HG03196 (cell line): ENCODE data around the gene HBP1.
"Not testable (repeated sequence)": the region's sequence is repeated elsewhere in the genome, so short reads cannot be mapped to it uniquely, and the experiment has no call there.

Source experiments
- ATAC-seq: cut with Tn5 transposase; IDR thresholded peaks from one replicate; pipeline ENCODE4 v1.9.1; 2021; ENCODE audit not compliant: unreplicated experiment

HBP1 gene

DNA sequence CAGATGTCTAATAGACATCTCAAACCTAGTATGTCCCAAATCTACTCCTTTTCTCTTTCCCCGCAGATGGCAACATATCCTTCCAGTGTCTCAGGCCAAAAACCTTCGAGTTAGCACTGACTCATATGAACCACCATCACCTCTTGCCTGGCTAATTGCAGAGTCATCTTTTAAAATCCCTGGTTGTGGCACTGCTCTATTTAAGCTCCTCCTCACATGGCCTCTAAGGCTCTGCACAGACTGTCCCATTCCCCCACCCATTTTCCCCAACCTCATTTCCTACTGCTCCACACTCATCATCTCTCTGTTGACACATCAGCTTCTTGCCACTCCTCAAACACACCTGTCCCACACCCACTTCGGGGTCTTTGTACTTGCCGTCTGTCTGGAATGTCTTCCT is 16.8 kb upstream of the HBP1 start:
- no peak for ATAC-seq

DNA sequence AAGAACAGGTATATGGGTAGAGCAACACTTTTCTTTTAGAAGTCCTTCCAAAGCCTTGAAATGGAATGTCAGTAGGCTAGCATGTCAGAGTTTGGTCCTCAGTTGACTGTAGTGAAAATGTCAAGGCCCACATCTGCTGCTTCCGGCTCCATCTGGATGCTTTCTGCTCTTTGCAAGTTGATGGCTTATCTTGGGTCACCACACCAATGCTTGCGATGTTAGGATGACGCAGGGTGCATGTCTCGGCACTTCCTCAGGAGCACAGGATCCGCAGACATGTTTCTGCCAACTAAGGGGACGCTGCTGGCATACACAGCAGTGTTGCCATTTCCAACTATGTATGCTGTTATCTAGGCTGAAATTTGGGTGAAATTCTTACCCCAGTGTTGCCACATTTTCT is 14.0 kb upstream of the HBP1 start:
- ATAC-seq = no peak

DNA sequence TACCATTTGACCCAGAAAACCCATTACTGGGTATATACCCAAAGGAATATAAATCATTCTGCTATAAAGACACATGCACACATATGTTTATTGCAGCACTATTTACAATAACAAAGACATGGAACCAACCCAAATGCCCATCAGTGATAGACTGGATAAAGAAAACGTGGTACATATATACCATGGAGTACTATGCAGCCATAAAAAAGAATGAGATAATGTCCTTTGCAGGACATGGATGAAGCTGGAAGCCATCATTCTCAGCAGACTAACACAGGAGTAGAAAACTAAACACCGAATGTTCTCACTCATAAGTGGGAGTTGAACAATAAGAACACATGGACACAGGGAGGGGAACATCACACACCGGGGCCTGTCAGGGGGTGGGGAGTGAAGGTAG is 13.1 kb upstream of the HBP1 start:
- not testable (repeated sequence) for ATAC-seq

DNA sequence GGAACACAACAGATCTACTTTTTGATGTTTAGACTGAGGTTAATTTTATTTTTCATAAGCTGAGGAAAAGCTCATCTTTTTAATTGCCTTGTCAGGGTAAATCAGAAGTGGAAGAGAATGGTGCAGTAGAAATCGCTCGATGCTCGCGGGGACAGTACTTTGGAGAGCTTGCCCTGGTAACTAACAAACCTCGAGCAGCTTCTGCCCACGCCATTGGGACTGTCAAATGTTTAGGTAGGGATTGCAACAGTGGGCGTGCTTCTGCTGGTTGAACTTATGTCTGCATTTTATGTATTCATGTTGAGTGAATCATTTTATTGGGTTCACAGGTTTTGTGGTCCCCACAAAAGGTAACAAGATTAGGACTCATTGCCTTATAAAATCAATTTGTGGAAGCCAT is 11.7 kb upstream of the HBP1 start:
- no peak for ATAC-seq

DNA sequence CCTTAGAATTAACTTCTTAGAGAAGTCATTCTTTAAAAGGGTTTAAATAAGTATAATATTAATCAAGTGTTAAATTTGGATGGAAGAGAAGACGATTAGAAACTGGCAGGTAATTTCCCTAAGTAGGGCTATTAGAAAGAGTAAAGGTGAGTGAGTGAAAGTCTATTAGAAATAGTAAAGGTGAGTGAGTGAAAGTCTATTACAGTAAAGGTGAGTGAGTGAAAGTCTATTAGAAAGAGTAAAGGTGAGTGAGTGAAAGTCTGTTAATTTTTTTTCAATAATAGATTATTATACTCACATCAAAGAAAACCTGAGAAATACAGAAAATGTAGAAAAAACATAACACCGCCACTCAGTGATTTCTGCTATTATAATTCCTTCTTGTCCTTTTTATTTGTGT is 10.8 kb upstream of the HBP1 start:
- ATAC-seq = no peak

DNA sequence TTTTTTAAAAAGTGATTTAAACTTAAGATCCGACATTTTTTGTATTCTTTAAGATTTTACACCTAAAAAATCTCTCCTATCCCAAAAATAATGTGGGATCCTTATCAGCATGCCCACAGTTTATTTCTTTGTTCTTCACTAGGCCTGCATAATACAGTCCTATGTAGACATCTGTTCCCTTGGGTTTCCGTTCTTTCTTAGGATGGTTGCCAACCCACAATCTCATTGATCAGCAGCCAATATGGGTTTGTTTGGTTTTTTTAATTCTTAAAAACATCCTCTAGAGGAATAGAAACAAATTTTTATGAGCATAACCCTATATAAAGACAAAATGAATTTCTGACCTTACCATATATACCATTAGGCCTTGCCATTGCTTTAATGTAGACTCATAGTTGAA is 8.4 kb upstream of the HBP1 start:
- ATAC-seq = no peak

DNA sequence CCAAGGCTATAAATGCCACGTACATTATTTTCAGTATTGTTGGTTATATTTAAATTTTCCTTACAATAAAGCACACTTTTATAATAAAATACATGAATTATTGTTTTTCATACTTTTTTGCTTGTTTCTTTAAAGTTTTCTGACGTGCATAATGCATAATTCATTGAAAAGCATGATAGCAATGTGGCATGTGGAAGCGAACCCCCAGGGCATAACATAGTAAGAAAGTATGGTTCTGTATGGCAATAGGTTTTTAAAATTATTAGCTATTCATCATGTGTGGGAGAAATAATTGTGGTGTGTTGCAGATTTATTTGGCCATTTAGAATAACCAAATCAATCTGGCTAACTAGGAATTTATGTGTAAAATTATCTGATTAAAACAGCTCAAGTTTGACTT is 7.4 kb upstream of the HBP1 start:
- ATAC-seq = no peak

DNA sequence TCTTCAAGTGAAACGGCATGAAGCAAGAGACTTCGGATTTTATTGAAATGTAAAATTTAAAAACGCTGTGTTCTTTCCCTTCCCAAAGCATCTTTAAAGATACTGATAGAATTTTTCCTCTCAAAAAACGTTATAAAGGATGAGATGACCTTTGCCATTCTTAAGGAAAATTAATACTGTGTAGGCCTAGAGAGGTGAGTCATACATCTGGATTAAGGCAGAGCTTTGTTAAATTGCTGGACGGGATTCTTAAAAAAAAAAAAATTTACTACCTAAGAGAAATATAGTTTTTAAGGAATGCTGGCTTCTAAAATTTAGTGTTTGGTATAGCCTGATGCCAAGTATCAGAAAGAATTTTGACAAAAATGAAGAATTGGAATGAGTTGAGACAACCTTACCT is 6.3 kb upstream of the HBP1 start:
- no peak for ATAC-seq

DNA sequence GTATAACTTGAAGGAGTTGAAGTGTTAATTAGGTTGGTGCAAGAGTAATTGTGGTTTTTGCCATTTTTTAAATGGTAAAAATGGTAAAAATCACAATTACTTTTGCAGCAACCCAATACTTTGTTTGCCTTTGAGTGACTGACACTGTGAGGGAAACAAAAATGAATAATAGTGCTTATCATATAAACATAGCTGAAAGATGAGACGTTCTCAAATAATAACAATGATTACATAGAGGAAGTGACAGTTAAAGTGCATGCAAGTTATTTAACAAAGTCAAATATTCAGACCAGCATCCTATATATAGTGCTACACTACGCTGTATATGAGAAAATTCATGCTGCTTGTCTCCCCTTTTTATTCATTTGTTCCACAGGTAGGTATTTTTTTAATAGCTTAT is 4.7 kb upstream of the HBP1 start:
- no peak for ATAC-seq

DNA sequence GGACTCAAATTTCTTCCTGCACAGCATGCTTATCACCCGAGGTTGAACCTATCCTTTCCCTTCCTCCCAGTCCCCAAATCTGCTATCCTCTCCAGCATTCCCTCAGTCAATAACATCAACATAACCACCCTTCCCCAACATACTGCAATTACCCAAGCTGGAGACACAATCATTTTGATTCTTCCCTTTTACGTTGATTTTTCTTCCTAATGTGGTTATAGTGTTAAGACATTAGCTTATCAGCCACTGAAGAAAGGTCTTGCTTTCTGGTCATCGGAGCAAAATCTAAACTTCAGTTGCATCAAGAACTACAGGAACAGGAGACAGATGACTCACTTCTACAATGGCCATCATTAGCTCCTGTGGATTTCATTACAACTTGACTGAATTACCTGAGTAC is 3.5 kb upstream of the HBP1 start:
- no peak for ATAC-seq

DNA sequence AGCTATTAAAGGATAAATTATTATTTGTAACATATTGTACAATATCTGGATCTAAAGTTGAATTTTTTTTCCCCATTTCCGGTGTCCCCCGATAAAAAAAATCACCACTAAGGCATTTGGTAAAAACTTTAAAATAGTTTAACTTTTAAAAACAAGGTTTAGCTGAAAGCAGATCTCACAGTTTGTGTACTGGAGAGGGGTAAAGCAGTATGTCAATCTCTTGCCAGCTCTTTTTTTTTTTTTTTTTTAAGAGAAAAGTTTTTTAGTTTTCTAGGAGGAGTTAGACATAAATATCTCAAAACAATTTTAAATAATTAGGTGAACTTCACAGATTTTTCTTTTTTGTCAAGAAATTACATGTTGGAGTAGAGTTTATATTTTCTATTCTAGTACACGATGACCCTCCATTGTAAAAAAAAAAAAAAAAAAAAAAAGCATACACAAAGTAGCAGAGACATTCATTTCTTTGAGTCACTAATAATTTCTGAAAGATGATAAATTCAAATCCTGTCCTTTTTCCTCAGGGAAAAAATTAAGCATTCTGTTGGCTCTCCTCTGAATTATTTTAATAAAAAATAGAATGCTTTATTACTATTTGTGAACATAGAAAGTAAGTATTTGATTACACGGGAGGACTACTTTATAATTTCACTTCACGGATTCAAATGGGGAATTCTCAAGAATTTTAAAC is 1.9 kb upstream of the HBP1 start:
- no peak for ATAC-seq

DNA sequence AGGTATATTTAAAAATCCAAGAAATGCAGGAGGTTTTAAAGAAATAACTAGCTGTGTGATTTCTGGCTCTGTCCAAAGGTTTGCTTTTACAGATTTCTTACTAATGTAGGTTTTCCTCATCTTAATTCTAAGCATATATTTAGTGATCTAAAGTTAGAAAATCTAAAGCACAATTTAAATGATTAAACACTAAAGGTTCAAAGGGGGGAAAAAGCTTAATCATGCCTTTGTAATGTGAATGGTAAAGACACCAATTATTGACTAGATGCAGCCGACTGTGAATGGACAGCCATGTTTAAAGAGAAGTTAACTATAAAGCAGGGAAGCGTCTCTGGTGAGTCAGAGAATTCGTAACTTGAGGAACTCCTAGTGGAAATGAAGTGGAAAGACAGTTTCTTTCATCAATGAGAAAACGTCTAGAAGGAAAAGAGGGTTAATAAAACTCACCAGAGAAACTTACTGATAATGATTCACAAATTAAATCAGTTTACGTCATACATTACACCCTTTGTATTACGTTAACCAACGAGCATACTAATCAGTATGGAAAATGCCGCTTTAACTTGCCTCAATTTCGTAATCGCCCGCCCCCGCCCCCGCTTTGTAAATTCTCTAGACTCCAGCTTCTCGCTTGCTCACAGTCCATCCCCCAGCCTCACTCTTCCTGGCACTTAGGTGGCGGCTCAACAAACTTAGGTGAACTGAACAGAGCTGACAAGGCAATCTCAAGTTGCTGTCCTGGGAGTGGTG is 1.1 kb upstream of the HBP1 start:
- no peak for ATAC-seq

DNA sequence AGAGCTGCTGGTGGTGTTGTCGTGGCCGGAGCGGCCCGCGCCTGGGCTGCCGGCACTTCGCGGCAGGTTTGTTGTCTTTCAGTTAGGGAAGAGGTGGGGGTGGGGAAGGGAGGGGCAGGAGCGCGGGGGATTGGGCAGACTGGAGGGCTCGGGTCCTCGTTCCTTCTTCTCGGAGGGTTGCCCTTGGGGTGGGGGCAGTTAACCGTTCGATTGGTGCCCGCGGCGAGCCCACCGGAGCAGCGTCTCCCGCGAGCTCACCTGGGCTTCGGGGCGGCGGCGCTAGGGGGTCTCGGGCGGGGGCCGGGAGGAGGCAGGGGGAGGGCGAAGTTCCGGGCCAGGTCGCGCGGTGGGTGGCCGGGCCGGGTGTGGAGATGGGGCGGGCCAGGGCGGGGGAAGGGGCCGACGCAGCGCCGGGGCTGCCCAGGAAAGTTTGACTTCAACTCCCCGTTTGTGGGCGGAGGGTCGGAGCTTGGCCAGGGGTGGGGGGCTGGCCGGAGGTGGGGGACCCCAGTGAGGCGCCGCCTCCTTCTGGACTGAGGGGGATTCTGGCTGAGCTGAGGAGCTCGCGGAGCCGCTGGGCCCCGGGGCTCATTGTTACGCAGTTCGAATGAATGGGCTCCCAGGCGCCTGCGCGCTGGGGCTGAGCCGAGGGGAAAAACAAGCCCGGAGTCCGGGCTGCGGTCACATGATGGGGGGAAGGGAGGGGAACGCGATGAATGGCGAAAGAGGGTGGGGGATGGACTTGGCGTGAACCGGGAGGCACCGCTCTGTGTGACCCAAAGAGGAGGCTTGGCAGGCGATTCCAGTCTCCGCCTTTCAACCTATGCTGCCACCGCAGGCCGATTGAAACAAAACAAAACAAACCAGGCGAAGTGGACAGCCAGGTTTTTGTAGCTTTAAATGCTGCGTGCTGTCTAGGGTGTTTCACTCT is 582 bp downstream of the HBP1 start:
- peak; percentile 35 for ATAC-seq

DNA sequence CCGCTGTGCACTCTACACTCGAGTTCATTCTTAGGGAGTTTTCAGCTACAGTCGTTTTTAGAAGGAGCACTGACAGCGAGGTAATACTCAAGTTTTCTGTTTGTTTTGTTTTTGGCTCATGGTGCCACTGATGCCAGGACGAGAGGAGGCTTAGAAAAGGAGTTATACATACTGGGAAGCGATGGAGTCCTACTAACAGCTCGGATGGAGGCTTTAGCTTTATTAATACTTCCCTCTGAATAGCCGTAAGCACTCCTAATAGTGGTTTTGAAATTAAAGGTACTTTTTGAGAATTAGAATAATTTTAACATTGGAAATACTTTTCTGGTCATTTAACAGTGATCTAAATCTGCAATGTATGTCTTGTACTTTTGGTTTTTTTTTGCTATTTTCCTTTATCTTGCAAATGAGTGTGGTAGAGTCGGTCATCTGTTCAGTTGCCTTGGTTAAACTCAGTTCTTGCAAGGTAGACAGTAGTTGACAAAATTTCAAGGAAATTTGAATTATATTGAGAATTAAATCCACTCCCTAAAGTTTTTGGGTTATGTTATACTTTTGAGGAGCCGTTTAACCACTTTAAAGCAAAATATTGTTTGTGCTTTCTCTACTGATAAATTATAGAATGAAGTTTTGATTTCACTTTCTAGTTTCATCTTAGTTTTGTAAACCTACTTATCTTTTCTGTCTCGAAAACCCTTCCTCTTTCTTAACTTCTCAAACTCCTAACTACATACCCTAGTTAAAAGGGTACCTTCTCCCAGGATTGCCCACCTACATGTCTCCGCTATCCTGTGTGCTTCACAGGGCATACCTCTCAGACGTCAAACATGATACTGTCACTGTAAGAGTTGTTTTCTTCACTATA is 1.5 kb downstream of the HBP1 start:
- ATAC-seq = no peak

DNA sequence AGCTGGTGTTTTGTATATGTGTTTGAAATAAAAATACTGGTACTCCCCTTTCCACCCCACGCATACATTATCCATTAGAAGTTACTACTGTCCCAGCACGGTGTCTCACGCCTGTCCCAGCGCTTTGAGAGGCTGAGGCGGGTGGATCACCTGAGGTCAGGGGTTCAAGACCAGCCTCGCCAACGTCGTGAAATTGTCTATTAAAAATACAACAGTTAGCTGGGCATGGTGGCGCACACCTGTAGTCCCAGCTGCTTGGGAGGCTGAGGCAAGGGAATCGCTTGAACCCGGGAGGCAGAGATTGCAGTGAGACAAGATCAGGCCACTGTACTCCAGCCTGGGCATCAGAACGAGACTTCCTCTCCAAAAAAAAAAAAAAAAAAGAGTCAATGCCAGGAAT is 2.7 kb downstream of the HBP1 start:
- no peak for ATAC-seq

DNA sequence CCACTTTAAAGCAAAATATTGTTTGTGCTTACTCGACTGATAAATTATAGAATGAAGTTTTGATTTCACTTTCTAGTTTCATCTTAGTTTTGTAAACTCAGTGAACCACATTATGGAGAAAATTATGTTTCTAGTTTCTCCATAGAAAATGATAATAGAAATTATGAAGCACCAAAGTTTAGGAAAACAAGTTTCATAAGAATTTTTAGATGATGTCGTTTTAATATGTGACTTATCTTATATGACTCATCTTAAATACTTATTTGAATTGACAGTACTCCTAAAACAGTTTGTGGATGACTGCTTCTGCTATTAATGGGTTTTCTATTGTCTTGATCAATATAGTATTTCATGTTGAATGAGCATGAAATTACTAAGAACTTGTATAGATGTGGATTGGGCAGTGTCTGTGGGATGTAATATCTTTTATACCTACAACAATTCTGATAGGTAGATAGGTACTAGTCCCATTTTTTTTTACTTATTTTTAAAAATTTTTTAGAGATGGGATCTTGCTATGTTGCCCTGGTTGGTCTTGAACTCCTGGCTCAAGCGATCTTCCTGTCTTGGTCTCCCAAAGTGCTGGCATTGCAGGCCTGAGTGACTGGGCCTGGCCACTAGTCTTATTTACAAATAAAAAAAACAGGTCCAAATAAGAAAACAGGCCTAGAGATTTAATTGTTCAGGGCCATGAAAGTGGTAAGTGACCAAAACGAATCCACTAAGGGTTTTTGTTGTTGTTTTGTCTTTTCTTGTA is 3.7 kb downstream of the HBP1 start:
- ATAC-seq = no peak

DNA sequence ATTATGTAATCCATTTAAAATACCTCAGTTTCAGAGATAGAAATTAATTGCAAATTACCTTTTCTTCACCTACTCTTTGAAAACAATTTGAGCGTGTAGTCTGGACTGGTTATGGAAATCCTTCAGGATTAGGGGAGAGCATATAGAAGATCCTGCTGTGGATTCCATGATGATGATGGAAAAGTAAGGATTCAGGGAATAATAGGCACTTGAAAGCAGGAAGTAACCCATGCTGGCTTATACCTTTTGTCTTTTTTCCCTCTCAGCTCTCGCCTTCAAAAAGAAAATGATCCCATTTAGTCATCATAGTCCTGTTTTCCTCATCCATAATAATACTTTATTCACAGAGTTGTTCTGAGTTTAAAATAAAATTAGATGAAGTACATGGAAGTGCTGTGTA is 4.4 kb downstream of the HBP1 start:
- ATAC-seq = no peak

DNA sequence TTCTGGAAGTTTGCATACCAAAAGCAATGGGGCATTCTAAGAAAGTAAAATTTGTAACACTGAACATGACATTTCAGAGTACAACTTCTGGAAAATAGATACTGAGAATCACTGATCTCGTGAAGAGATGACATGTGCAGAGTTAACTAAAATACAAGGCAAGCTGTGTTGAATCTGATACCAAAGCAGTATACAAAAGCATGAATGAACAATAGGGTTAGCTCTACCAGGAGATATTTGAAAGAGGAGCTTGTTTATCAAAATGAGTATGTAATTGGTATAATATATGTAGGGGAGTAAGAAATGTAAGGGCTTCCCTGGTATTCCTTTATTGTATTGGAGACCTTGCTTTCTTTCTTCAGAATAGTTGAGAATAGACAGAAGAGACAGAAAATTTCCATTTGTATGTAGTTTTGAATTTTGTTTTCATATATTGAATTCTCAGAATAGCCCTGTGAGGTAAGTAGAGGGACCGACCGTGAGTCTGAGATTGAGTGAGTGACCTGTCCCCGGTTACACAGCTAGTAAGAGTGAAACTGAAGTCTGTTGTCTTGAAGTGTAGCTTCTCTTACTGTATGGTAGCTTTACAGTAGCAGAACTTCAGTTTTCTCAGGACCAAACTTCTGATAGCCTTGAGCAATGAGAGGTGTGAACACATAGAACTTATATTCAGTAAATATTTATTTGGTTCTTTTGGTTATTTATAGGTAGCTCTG is 5.0 kb downstream of the HBP1 start:
- ATAC-seq = peak; percentile 47

DNA sequence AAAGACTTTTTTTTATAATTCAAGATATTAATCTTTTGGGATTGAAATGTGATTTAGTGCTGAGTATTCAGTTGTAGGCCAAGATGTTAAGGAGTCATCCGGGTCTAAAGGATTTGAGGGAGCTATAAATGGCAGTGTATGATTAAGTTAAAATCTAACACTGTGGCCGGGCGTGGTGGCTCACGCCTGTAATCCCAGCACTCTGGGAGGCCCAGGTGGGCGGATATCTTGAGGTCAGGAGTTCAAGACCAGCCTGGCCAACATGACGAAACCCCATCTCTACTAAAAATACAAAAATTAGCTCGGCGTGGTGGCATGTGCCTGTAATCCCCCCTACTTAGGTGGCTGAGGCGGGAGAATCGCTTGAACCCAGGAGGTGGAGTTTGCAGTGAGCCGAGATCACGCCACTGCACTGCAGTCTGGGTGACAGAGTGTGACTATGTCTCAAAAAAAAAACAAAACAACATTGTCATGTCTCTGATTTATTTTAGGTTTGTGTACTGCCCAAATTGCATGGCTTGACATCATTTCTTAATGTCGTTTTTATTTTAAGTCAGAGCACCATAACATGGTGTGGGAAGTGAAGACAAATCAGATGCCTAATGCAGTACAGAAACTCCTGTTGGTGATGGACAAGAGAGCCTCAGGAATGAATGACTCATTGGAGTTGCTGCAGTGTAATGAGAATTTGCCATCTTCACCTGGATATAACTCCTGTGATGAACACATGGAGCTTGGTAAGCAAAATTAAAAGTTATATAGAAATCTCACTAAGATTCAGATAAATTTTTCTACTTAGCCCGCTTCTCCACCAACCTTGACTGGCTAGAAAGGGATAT is 10.7 kb downstream of the HBP1 start:
- ATAC-seq = no peak
